Central memory CD8-positive, alpha-beta T cell (primary cell): ENCODE data around the gene ETV7.
A peak's percentile ranks its signal among the peaks of the same experiment; 100 is the strongest.
"Not testable (repeated sequence)": the region's sequence is repeated elsewhere in the genome, so short reads cannot be mapped to it uniquely, and the experiment has no call there.

Source experiments
- ATAC-seq: fragments of 150-1000 bp; cut with Tn5 transposase; replicated peaks from 2 replicates; pipeline ENCODE4 v1.10.0; 2022; ENCODE audit warnings: mild to moderate bottlenecking, moderate FRiP score, moderate number of reproducible peaks; ENCODE audit not compliant: poor library complexity, severe bottlenecking; ENCODE audit errors: extremely low read depth
- DNase-seq, 2 donors: peaks; one replicate each; pipeline ENCODE4 v3.0.0; 2021; ENCODE audit warnings: low spot score in 2 of 2
- H3K27ac Mint-ChIP-seq: one replicate; pipeline ENCODE4 v1.8.0; 2022; ENCODE audit warnings: low read depth, mild to moderate bottlenecking, moderate library complexity, mixed read lengths
- H3K27me3 Mint-ChIP-seq: one replicate; pipeline ENCODE4 v1.8.0; 2022; ENCODE audit warnings: mixed read lengths
- H3K36me3 Mint-ChIP-seq: one replicate; pipeline ENCODE4 v1.8.0; 2022; ENCODE audit warnings: mild to moderate bottlenecking, moderate library complexity, mixed read lengths; ENCODE audit not compliant: insufficient read depth
- H3K4me1 Mint-ChIP-seq: one replicate; pipeline ENCODE4 v1.8.0; 2022; ENCODE audit warnings: mixed read lengths
- H3K4me3 Mint-ChIP-seq: one replicate; pipeline ENCODE4 v1.8.0; 2022; ENCODE audit warnings: mild to moderate bottlenecking, moderate library complexity, mixed read lengths
- H3K9me3 Mint-ChIP-seq: one replicate; pipeline ENCODE4 v1.8.0; 2022; ENCODE audit warnings: mixed read lengths

The ETV7 gene

GRCh38 chr6:36368921-36369865 lies 18.3 kb downstream of the ETV7 start:
- ATAC-seq (no peak), DNase-seq (no peak)
- H3K36me3 Mint-ChIP-seq: no peaks in the 10 kb centered on the region
- no peak overlapping the region for H3K27ac Mint-ChIP-seq
- no peak overlapping the region for H3K4me3 Mint-ChIP-seq
- H3K27me3 Mint-ChIP-seq: no peaks in the 10 kb centered on the region
- H3K9me3 Mint-ChIP-seq: no peaks in the 10 kb centered on the region
- no peaks in the 10 kb centered on the region for H3K4me1 Mint-ChIP-seq

GRCh38 chr6:36368421-36368820 lies 19.0 kb downstream of the ETV7 start:
- no peak overlapping the region for H3K27ac Mint-ChIP-seq
- no peaks in the 10 kb centered on the region for H3K9me3 Mint-ChIP-seq
- H3K4me1 Mint-ChIP-seq: no peaks in the 10 kb centered on the region
- no peaks in the 10 kb centered on the region for H3K36me3 Mint-ChIP-seq
- H3K27me3 Mint-ChIP-seq: no peaks in the 10 kb centered on the region
- DNase-seq (no peak), ATAC-seq (no peak)
- no peak overlapping the region for H3K4me3 Mint-ChIP-seq

GRCh38 chr6:36367743-36368142 lies 19.7 kb downstream of the ETV7 start:
- DNase-seq: no peak
- Mint-ChIP-seq H3K27me3 (no peaks in the 10 kb centered on the region), H3K4me1 (no peaks in the 10 kb centered on the region), H3K36me3 (no peaks in the 10 kb centered on the region), H3K27ac (no peak overlapping the region), H3K4me3 (no peak overlapping the region), H3K9me3 (no peaks in the 10 kb centered on the region)
- ATAC-seq: no peak

GRCh38 chr6:36364669-36365479 lies 22.6 kb downstream of the ETV7 start:
- Mint-ChIP-seq H3K36me3 (no peaks in the 10 kb centered on the region), H3K4me1 (peaks cover 11% of the 10 kb centered on the region), H3K4me3 (no peak overlapping the region), H3K27me3 (no peaks in the 10 kb centered on the region), H3K9me3 (no peaks in the 10 kb centered on the region), H3K27ac (peak overlapping the region; percentile 55)
- ATAC-seq: no peak
- no peak for DNase-seq

GRCh38 chr6:36364061-36364635 lies 23.3 kb downstream of the ETV7 start:
- H3K4me3 Mint-ChIP-seq, DNase-seq, ATAC-seq, H3K36me3 Mint-ChIP-seq, H3K9me3 Mint-ChIP-seq, H3K27ac Mint-ChIP-seq, H3K27me3 Mint-ChIP-seq: not testable (repeated sequence)
- peaks cover 11% of the 10 kb centered on the region for H3K4me1 Mint-ChIP-seq

GRCh38 chr6:36363371-36363752 lies 24.1 kb downstream of the ETV7 start:
- H3K27me3 Mint-ChIP-seq, H3K4me3 Mint-ChIP-seq, H3K36me3 Mint-ChIP-seq, DNase-seq, H3K27ac Mint-ChIP-seq, H3K9me3 Mint-ChIP-seq, ATAC-seq: not testable (repeated sequence)
- peaks cover 11% of the 10 kb centered on the region for H3K4me1 Mint-ChIP-seq

GRCh38 chr6:36362551-36363370 lies 24.7 kb downstream of the ETV7 start:
- no peaks in the 10 kb centered on the region for H3K27me3 Mint-ChIP-seq
- H3K27ac Mint-ChIP-seq: no peak overlapping the region
- no peaks in the 10 kb centered on the region for H3K36me3 Mint-ChIP-seq
- DNase-seq (no peak), ATAC-seq (no peak)
- peaks cover 11% of the 10 kb centered on the region for H3K4me1 Mint-ChIP-seq
- no peaks in the 10 kb centered on the region for H3K9me3 Mint-ChIP-seq
- no peak overlapping the region for H3K4me3 Mint-ChIP-seq

GRCh38 chr6:36361071-36361470 lies 26.4 kb downstream of the ETV7 start:
- H3K27ac Mint-ChIP-seq: peak overlapping the region; percentile 19
- no peak for ATAC-seq
- H3K36me3 Mint-ChIP-seq: no peaks in the 10 kb centered on the region

GRCh38 chr6:36360241-36361054 lies 27.0 kb downstream of the ETV7 start:
- no peak overlapping the region for H3K4me3 Mint-ChIP-seq
- peak overlapping the region; percentile 19 for H3K27ac Mint-ChIP-seq
- H3K36me3 Mint-ChIP-seq: no peaks in the 10 kb centered on the region
- peaks cover 11% of the 10 kb centered on the region for H3K4me1 Mint-ChIP-seq
- DNase-seq: peak; percentile 45 to 54
- H3K27me3 Mint-ChIP-seq: peaks cover 4% of the 10 kb centered on the region
- H3K9me3 Mint-ChIP-seq: no peaks in the 10 kb centered on the region
- ATAC-seq: peak; percentile 81

More at GRCh38 chr6:36361071-36361470, 26.4 kb downstream of the ETV7 start:
- Mint-ChIP-seq H3K4me1 (peaks cover 11% of the 10 kb centered on the region), H3K4me3 (no peak overlapping the region), H3K27me3 (no peaks in the 10 kb centered on the region), H3K9me3 (no peaks in the 10 kb centered on the region)
- no peak for DNase-seq

GRCh38 chr6:36358226-36358915 lies 29.1 kb downstream of the ETV7 start:
- H3K36me3 Mint-ChIP-seq: no peaks in the 10 kb centered on the region
- H3K27ac Mint-ChIP-seq: no peak overlapping the region
- H3K4me1 Mint-ChIP-seq: peaks cover 11% of the 10 kb centered on the region
- ATAC-seq (no peak), DNase-seq (no peak)
- H3K27me3 Mint-ChIP-seq: peaks cover 14% of the 10 kb centered on the region
- no peak overlapping the region for H3K4me3 Mint-ChIP-seq
- peaks cover 5% of the 10 kb centered on the region for H3K9me3 Mint-ChIP-seq

GRCh38 chr6:36357872-36358225 lies 29.6 kb downstream of the ETV7 start:
- H3K9me3 Mint-ChIP-seq: peaks cover 5% of the 10 kb centered on the region
- peak; percentile 19 for ATAC-seq
- no peak overlapping the region for H3K4me3 Mint-ChIP-seq
- H3K27me3 Mint-ChIP-seq: peaks cover 16% of the 10 kb centered on the region
- H3K27ac Mint-ChIP-seq: no peak overlapping the region
- no peak for DNase-seq
- H3K4me1 Mint-ChIP-seq: peaks cover 11% of the 10 kb centered on the region
- H3K36me3 Mint-ChIP-seq: no peaks in the 10 kb centered on the region
